ENCODE measurements around the gene DOCK4.

DOCK4 gene

DNA sequence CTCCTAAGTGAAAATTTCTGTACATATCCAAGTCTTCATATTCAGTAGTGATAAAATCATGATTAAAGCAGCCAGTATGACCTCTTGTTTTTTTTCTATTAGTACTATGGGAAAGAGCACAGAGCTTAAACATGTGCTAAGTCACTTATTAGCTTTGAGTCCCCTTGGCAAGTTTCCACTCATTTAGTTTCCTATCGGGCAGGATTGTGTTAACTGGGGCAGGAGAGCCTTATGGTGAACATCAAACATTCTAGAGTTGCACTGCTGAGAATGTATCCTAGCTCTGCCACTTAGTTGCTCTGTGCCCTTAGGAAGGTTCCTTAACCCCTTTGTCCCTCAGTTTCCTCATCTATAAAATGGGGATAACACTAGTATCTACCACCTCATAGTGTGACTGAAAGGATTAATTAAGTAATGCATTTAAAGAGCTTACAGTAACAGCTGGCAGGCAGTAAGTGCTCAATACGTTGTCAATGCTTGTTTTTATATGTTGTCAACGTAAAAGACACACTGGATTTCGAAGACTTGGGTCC is 117.6 kb downstream of the DOCK4 start:
- TF ChIP-seq, protein P1, sequence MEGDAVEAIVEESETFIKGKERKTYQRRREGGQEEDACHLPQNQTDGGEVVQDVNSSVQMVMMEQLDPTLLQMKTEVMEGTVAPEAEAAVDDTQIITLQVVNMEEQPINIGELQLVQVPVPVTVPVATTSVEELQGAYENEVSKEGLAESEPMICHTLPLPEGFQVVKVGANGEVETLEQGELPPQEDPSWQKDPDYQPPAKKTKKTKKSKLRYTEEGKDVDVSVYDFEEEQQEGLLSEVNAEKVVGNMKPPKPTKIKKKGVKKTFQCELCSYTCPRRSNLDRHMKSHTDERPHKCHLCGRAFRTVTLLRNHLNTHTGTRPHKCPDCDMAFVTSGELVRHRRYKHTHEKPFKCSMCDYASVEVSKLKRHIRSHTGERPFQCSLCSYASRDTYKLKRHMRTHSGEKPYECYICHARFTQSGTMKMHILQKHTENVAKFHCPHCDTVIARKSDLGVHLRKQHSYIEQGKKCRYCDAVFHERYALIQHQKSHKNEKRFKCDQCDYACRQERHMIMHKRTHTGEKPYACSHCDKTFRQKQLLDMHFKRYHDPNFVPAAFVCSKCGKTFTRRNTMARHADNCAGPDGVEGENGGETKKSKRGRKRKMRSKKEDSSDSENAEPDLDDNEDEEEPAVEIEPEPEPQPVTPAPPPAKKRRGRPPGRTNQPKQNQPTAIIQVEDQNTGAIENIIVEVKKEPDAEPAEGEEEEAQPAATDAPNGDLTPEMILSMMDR (IDR thresholded peaks at IDR 0.05) = no peak
- no peak for TF ChIP-seq ZFX (IDR thresholded peaks at IDR 0.05; ENCODE audit: borderline replicate concordance)
- H3K27ac ChIP-seq = no peak overlapping the region

DNA sequence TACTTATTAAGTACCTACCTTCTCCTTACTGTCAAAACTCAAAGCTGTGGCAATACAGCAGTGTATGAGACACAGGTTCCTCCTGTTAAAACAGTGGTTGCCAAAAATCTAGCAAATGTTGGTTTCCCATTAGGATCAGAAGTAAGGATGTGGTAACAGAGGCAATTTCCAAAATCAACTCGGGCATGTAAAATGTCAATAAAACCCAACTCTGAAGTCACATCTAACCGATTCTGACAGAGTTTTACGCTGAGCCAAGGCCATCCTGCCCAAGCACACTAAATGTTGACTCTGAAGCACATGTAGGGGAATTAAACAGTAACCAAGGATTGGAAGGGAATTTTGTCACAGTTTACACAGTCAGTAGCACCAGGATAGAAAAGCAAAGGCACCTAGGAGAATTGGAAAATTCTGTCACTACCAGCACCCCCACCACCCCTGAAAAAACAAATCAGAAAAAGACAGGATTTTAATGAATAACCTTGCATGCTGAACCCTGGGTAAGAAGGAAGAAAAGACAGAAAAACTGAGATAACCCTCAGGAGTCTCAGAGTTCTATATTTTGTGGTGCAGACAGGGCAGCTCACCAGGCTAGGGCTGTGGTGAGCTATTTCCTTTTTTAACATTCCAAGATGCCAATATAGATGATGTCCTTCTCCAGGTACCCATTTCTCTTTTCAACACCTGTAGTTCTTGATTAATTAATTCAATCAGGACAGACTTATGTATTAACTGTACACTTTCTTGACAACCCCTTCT is 119.5 kb downstream of the DOCK4 start:
- H3K27ac ChIP-seq = no peak overlapping the region
- TF ChIP-seq ZFX (IDR thresholded peaks at IDR 0.05; ENCODE audit: borderline replicate concordance) = no peak
- TF ChIP-seq, protein P1 (IDR thresholded peaks at IDR 0.05) = no peak

DNA sequence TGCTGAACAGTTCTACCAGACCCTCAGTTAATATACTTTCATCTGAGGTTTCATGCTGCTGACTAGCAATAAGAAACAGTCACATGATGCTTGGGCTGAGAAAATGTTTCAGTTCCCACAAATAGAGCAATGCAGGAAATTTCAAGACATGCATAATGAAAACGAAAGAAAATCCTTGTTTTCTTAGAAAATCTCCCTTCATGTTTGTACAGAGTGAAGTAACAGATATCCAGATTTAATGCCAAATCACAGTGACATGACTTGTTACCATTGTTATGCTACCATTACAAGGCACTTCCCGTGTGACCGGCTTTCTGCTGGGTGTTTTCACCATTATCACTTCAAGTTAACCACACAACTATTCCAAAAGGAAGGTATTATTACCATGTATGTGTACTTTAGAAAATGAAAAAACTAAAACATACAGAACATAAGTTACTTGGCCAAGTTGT is 121.7 kb downstream of the DOCK4 start:
- H3K27ac ChIP-seq = no peak overlapping the region
- TF ChIP-seq, protein P1 (IDR thresholded peaks at IDR 0.05) = no peak
- TF ChIP-seq ZFX (IDR thresholded peaks at IDR 0.05; ENCODE audit: borderline replicate concordance) = no peak

DNA sequence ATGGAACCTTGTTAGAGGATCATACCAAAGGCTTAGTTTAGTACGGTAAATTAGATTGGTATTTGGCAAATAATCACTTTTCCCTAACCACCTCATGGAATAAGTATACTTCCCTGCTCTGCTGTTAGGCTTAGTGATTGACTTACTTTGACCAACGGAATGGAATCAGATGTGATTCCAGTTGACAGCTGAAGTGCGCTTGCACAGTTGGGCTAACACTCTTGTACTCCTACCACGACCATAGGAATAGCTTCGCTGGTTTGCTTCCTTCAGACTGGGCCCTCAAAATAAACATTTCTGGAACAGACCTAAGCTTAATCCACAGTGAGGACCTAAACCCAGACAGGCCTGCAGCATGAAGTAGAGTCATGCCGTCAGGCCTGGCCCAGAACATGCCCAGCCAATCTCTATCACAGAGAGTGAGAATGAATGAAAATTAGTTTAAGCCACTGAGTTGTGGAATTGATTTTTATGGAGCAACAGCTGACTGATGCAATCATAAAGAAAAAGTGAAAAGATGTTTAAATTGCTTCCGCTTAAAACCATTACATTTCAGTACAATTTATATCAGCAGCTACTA is 122.3 kb downstream of the DOCK4 start:
- H3K27ac ChIP-seq = no peak overlapping the region
- no peak for TF ChIP-seq ZFX (IDR thresholded peaks at IDR 0.05; ENCODE audit: borderline replicate concordance)
- TF ChIP-seq, protein P1 (IDR thresholded peaks at IDR 0.05) = no peak

DNA sequence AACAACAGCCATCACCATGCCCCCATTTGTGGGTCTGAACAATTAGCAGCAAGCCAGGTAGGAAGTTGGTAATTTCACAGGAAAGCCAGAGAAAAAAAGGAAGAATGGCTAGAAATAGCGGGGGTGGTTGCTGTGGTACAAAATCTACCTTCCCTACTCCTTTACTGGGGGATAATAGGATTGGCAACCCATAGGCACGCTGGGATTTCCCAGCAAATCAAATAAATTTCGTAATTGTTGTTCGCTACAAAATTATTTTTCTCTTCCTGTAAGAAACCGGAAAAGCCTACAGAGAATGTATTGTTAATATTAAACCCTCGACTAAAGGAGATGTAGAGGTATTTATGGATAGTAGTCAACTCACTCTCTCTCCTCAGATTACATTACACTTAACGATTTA is 123.9 kb downstream of the DOCK4 start:
- H3K27ac ChIP-seq = no peak overlapping the region
- TF ChIP-seq ZFX (IDR thresholded peaks at IDR 0.05; ENCODE audit: borderline replicate concordance) = no peak
- TF ChIP-seq, protein P1 (IDR thresholded peaks at IDR 0.05) = no peak

DNA sequence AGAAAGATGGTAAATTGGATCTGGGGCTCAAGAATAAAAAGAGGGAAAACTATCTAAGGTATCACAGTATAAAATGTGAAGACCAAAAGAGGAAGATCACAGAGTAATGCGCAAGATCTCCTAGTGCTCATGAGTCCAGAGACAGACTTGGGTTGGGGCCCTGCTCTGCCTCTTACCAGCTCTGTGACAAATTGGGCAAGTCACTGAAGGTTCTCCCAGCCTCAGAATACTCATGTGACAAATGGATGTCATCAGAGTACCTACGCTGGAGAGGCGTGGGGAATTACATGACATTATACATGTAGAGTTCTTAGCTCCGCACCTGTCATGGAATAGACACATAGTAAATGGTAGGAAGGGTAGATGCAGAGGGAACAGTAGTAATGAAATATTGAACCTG is 124.4 kb downstream of the DOCK4 start:
- no peak overlapping the region for H3K27ac ChIP-seq
- TF ChIP-seq ZFX (IDR thresholded peaks at IDR 0.05; ENCODE audit: borderline replicate concordance) = no peak

DNA sequence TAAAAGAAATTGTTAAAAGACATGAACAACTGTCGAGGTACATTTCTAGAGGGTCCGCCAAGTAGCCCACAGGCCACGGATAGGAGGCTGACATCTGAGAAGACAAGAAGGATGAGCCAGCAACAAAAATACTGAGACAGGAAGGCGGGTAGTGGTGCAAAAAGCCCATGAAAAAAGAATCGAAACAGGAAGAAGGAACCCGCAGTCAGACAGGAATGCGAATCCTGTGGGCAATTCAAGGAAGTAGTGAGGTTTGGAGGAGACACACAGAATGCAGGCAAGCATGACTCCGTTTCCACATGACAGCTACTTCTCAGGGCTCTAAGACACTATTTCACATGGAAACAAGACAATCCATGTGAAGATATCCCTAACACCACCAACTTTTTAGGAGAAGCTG is 125.2 kb downstream of the DOCK4 start:
- TF ChIP-seq ZFX (IDR thresholded peaks at IDR 0.05; ENCODE audit: borderline replicate concordance) = no peak
- TF ChIP-seq, protein P1 (IDR thresholded peaks at IDR 0.05) = no peak
- H3K27ac ChIP-seq = no peak overlapping the region

Data from 22Rv1 (cell line).